Measurements from ENCODE around the gene BCO2. TPM values are rescaled to one million over a fixed set of nuclear protein-coding genes. Genes with fewer than 3 reads are reported as not detected.

The BCO2 gene
- total RNA-seq, 1 experiment from 2014 or later, result 2.5 TPM

- TF ChIP-seq CTCF (conservative IDR thresholded peaks at IDR 0.05; ENCODE audit: low read depth, low read length), result no peak
- TF ChIP-seq EZH2 (IDR thresholded peaks at IDR 0.05; ENCODE audit: borderline replicate concordance, low read depth, low read length, poor library complexity, severe bottlenecking), result no peak
- no peak for DNase-seq (ENCODE audit: low spot score)
- H3K9me3 ChIP-seq (ENCODE audit: low read depth, low read length, poor library complexity, severe bottlenecking), result no peaks in the 10 kb centered on the region
- ChIA-PET CTCF (no interaction called here), POLR2A (ENCODE audit: low non-redundant PET) (no interaction called here)
- H3K36me3 ChIP-seq (ENCODE audit: insufficient read depth, low read length, poor library complexity, severe bottlenecking), result peaks cover 56% of the 10 kb centered on the region
- no peaks in the 10 kb centered on the region for H3K4me1 ChIP-seq (ENCODE audit: insufficient read depth, low read length, poor library complexity, severe bottlenecking)
- H3K4me3 ChIP-seq (ENCODE audit: low read depth, low read length, poor library complexity, severe bottlenecking), result no peak overlapping the region
- H3K27me3 ChIP-seq (replicated peaks; ENCODE audit: insufficient read depth, low read depth, low read length, poor library complexity), result no peaks in the 10 kb centered on the region
- BruUV-seq (replicated peaks), result no TSS peak
- no peak overlapping the region for H3K27ac ChIP-seq (ENCODE audit: low read depth, low read length, poor library complexity, severe bottlenecking)
- intact Hi-C loops (cut with micrococcal nuclease; ENCODE audit: unreplicated experiment), result no loop called here
Observed at GRCh38 chr11:112235750-112236390, 60.6 kb downstream of the BCO2 start.

- intact Hi-C loops (cut with micrococcal nuclease; ENCODE audit: unreplicated experiment), result no loop called here
- H3K9me3 ChIP-seq (ENCODE audit: low read depth, low read length, poor library complexity, severe bottlenecking), result no peaks in the 10 kb centered on the region
- BruUV-seq (replicated peaks), result no TSS peak
- DNase-seq (ENCODE audit: low spot score), result no peak
- H3K4me3 ChIP-seq (ENCODE audit: low read depth, low read length, poor library complexity, severe bottlenecking), result no peak overlapping the region
- TF ChIP-seq CTCF (conservative IDR thresholded peaks at IDR 0.05; ENCODE audit: low read depth, low read length), result no peak
- TF ChIP-seq EZH2 (IDR thresholded peaks at IDR 0.05; ENCODE audit: borderline replicate concordance, low read depth, low read length, poor library complexity, severe bottlenecking), result no peak
- ChIA-PET CTCF (no interaction called here), POLR2A (ENCODE audit: low non-redundant PET) (no interaction called here)
- H3K36me3 ChIP-seq (ENCODE audit: insufficient read depth, low read length, poor library complexity, severe bottlenecking), result peaks cover 47% of the 10 kb centered on the region
- H3K4me1 ChIP-seq (ENCODE audit: insufficient read depth, low read length, poor library complexity, severe bottlenecking), result no peaks in the 10 kb centered on the region
- H3K27me3 ChIP-seq (replicated peaks; ENCODE audit: insufficient read depth, low read depth, low read length, poor library complexity), result no peaks in the 10 kb centered on the region
- no peak overlapping the region for H3K27ac ChIP-seq (ENCODE audit: low read depth, low read length, poor library complexity, severe bottlenecking)
Observed at GRCh38 chr11:112237451-112237850, 62.1 kb downstream of the BCO2 start.

- H3K36me3 ChIP-seq (ENCODE audit: insufficient read depth, low read length, poor library complexity, severe bottlenecking), result peaks cover 42% of the 10 kb centered on the region
- H3K4me1 ChIP-seq (ENCODE audit: insufficient read depth, low read length, poor library complexity, severe bottlenecking), result no peaks in the 10 kb centered on the region
- H3K27ac ChIP-seq (ENCODE audit: low read depth, low read length, poor library complexity, severe bottlenecking), result no peak overlapping the region
- H3K27me3 ChIP-seq (replicated peaks; ENCODE audit: insufficient read depth, low read depth, low read length, poor library complexity), result no peaks in the 10 kb centered on the region
- no peak overlapping the region for H3K4me3 ChIP-seq (ENCODE audit: low read depth, low read length, poor library complexity, severe bottlenecking)
- ChIA-PET CTCF (no interaction called here), POLR2A (ENCODE audit: low non-redundant PET) (no interaction called here)
- TF ChIP-seq EZH2 (IDR thresholded peaks at IDR 0.05; ENCODE audit: borderline replicate concordance, low read depth, low read length, poor library complexity, severe bottlenecking) (no peak), CTCF (conservative IDR thresholded peaks at IDR 0.05; ENCODE audit: low read depth, low read length) (no peak)
- no peaks in the 10 kb centered on the region for H3K9me3 ChIP-seq (ENCODE audit: low read depth, low read length, poor library complexity, severe bottlenecking)
- BruUV-seq (replicated peaks), result no TSS peak
- intact Hi-C loops (cut with micrococcal nuclease; ENCODE audit: unreplicated experiment), result no loop called here
- DNase-seq (ENCODE audit: low spot score), result no peak
Observed at GRCh38 chr11:112238041-112238440, 62.7 kb downstream of the BCO2 start.

All from A673 (cell line).